SK-N-MC (cell line): Measurements from ENCODE around the gene ARMC9.

ENCODE experiments used
- DNase-seq: peaks from one replicate; pipeline ENCODE4 v3.0.0-alpha.2; 2011; ENCODE audit warnings: low read depth, low spot score
- H3K27ac ChIP-seq: fragments of 200-600 bp; sonication (generic); 2 replicates; pipeline ENCODE4 v1.5.1; 2016; ENCODE audit warnings: mixed run types
- H3K36me3 ChIP-seq: fragments of 200-600 bp; sonication (generic); 2 replicates; pipeline ENCODE4 v1.6.1; 2017; ENCODE audit warnings: antibody characterized with exemption, low read length, mixed read lengths; ENCODE audit not compliant: insufficient read depth
- H3K4me3 ChIP-seq: fragments of 200-600 bp; sonication (generic); 2 replicates; pipeline ENCODE4 v1.5.1; 2016
- H3K9ac ChIP-seq: fragments of 200-600 bp; sonication (generic); 2 replicates; pipeline ENCODE4 v1.8.0; 2017; ENCODE audit warnings: mixed run types, mixed read lengths; ENCODE audit not compliant: insufficient read length
- H3K9me3 ChIP-seq: fragments of 200-600 bp; sonication (generic); 2 replicates; pipeline ENCODE4 v1.6.1; 2017; ENCODE audit warnings: low read depth, mild to moderate bottlenecking, antibody characterized with exemption, low read length, moderate library complexity, mixed read lengths
- EZH2 ChIP-seq: fragments of 200-600 bp; sonication (generic); IDR thresholded peaks from one replicate; pipeline ENCODE4 v1.6.1; 2017; ENCODE audit warnings: antibody characterized with exemption
- FOXP2 ChIP-seq: optimal IDR thresholded peaks from 2 replicates; pipeline ENCODE3; 2011; ENCODE audit warnings: mild to moderate bottlenecking, moderate library complexity; ENCODE audit not compliant: insufficient read depth; ENCODE audit errors: extremely low read length, control extremely low read depth
- POLR2AphosphoS5 ChIP-seq: IDR thresholded peaks from 2 replicates; pipeline ENCODE4 v1.6.1; 2012; ENCODE audit warnings: mild to moderate bottlenecking, low read depth, low read length, borderline replicate concordance

Gene ARMC9

GRCh38 chr2:231332872-231333500 is 134.6 kb downstream of the ARMC9 start:
- no peak for DNase-seq
- TF ChIP-seq EZH2 = no peak
- no peak for TF ChIP-seq POLR2AphosphoS5
- TF ChIP-seq FOXP2 = no peak
- H3K4me3 ChIP-seq = no peak overlapping the region
- no peak overlapping the region for H3K27ac ChIP-seq
- no peak overlapping the region for H3K9ac ChIP-seq
- no peaks in the 10 kb centered on the region for H3K9me3 ChIP-seq
- H3K36me3 ChIP-seq = no peaks in the 10 kb centered on the region

DNA sequence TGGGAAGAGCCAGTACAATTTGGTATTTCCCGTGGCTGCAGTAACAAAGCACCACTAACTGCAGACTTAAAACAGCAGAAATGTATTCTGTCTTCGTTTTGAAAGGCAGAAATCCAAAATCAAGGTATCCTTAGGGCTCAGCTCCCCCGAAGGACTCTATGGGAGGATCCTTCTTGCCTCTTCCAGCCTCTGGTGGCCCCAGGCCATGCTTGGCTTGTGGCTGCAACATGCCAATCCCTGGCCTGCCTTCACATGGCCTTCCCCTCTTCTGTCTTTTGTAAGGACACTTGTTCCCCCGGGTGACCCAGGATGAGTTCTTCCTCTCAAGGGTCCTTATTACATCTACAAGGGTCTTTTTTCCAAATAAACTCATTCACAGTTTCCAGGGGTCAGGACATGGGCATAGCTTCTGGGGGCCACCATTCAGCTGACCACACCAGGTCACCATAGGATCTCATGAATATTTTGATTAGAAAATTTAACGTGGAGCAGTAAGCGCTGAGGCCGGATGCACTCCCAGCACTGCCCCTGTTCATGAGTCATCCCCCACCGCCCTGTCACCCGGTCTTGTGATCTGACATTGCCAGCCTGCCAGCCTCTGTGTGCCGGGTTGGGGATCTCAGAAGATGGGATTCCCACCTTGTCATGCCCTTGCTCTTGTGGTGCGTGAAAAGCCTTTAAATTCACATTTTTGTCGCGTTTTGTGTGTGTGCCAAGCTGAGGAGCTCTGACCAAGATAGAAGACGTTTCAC is 135.9 kb downstream of the ARMC9 start:
- H3K9me3 ChIP-seq = no peaks in the 10 kb centered on the region
- no peak overlapping the region for H3K9ac ChIP-seq
- no peaks in the 10 kb centered on the region for H3K36me3 ChIP-seq
- H3K27ac ChIP-seq = no peak overlapping the region
- no peak overlapping the region for H3K4me3 ChIP-seq
- TF ChIP-seq EZH2 (no peak), FOXP2 (no peak), POLR2AphosphoS5 (no peak)
- no peak for DNase-seq

DNA sequence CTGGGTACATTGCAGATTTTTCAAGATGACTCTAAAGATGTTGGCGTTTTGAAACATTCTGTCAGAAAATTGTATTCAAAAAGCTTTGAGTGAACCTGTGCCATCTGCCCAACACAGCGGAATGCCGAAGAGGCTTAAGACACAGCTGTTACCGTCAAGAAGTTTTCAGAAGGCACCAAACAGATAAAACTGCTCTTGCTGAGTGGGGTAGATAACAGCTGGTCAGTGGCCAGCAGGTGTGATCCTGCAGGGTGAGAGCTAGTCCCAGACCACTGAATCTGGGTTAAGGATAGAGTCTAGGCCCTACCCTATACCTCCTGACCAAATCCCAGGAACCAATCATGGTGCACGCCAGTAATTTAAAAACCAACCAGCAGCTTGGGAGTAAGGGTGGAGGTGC is 136.6 kb downstream of the ARMC9 start:
- no peak overlapping the region for H3K9ac ChIP-seq
- DNase-seq = no peak
- TF ChIP-seq EZH2 (no peak), POLR2AphosphoS5 (no peak), FOXP2 (no peak)
- no peak overlapping the region for H3K4me3 ChIP-seq
- H3K27ac ChIP-seq = no peak overlapping the region
- H3K36me3 ChIP-seq = no peaks in the 10 kb centered on the region
- H3K9me3 ChIP-seq = no peaks in the 10 kb centered on the region

DNA sequence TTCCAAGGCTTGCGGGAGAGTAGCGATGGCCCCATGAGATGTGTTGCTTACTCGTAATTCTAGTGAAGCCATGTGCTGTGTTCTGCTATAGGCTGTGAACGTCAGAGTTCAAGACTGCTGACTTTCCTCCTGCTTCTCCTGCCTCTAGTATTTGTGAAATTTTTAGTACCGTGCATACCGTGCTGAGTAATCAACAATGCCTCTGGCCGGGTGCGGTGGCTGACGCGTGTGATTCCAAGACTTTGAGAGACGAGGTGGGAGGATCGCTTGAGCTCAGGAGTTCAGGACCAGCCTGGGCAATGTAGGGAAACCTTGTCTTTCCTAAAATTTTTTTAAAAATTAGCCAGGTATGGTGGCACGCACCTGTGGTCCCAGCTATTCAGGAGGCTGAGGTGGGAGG is 137.2 kb downstream of the ARMC9 start:
- no peaks in the 10 kb centered on the region for H3K36me3 ChIP-seq
- no peaks in the 10 kb centered on the region for H3K9me3 ChIP-seq
- H3K4me3 ChIP-seq = no peak overlapping the region
- TF ChIP-seq EZH2 = no peak
- TF ChIP-seq FOXP2 = no peak
- no peak for TF ChIP-seq POLR2AphosphoS5
- H3K27ac ChIP-seq = no peak overlapping the region
- H3K9ac ChIP-seq = no peak overlapping the region
- DNase-seq = no peak

DNA sequence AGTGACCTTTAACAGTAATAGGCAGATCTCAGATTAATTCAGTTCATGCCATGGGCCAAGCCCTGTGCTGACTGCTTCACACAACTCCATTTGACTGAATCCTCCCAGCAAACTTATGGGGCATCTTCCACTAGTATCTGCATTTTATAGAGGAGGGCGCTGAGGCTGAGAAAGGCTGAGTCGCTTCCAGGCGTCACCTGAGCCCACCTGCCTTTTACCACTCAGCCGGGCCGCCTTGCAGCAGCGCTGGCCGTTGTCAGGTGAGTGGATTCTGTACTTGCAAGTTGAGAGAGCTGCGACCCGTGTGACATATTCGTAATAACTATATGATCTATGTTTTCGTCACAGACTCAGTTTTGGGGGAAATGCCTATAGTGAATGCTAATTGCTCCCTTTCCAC is 137.8 kb downstream of the ARMC9 start:
- Histone ChIP-seq H3K4me3 (no peak overlapping the region), H3K27ac (no peak overlapping the region), H3K9me3 (no peaks in the 10 kb centered on the region), H3K36me3 (no peaks in the 10 kb centered on the region), H3K9ac (no peak overlapping the region)
- TF ChIP-seq FOXP2 (no peak), EZH2 (no peak), POLR2AphosphoS5 (no peak)
- no peak for DNase-seq

DNA sequence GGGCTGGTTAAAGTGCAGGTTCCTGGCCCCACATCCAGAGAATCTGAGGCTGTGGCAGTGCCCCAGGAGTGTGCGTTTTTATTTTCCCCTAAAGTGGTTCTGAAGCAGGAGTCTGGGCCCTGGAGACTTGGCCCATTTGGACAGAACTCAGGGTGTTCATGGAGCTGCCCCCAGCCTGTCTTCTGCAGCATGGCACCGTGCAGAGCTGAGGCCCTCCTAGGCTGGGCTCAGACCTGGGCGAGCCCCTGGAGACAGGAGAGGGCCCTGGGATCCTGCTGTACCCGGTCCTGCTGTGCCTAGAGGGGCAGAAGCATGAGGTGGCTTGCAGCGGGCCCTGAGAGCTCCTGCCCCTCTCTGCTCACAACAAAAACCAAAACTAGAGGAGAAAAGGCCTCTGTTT is 138.3 kb downstream of the ARMC9 start:
- no peak for TF ChIP-seq FOXP2
- no peak for TF ChIP-seq EZH2
- TF ChIP-seq POLR2AphosphoS5 = no peak
- Histone ChIP-seq H3K9ac (no peak overlapping the region), H3K9me3 (no peaks in the 10 kb centered on the region), H3K27ac (no peak overlapping the region), H3K36me3 (no peaks in the 10 kb centered on the region), H3K4me3 (no peak overlapping the region)
- no peak for DNase-seq

GRCh38 chr2:231337807-231338759 is 139.7 kb downstream of the ARMC9 start:
- Histone ChIP-seq H3K9ac (no peak overlapping the region), H3K27ac (no peak overlapping the region), H3K9me3 (no peaks in the 10 kb centered on the region), H3K36me3 (no peaks in the 10 kb centered on the region), H3K4me3 (no peak overlapping the region)
- no peak for DNase-seq
- no peak for TF ChIP-seq EZH2
- TF ChIP-seq FOXP2 = no peak
- no peak for TF ChIP-seq POLR2AphosphoS5

DNA sequence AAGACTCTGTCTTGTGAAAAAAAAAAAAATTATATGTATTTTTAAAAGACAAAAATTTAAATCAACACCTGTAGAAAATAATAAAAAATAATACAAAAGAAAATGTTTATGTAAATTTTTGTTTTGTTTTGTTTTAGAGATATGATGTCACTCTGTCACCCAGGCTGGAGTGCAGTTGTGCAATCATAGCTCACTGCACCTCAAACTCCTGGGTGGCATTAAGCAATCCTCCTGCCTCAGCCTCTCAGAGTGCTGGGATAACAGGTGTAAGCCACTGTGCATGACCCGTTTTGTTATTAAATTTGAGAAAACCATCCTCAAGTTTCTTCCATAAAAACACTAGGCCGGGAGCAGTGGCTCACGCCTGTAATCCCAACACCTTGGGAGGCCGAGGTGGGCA is 140.9 kb downstream of the ARMC9 start:
- Histone ChIP-seq H3K9ac (no peak overlapping the region), H3K9me3 (no peaks in the 10 kb centered on the region), H3K36me3 (no peaks in the 10 kb centered on the region), H3K27ac (no peak overlapping the region), H3K4me3 (no peak overlapping the region)
- TF ChIP-seq FOXP2 (no peak), POLR2AphosphoS5 (no peak), EZH2 (no peak)
- no peak for DNase-seq
